ENCODE results near the gene AGBL1.

The AGBL1 gene

DNA sequence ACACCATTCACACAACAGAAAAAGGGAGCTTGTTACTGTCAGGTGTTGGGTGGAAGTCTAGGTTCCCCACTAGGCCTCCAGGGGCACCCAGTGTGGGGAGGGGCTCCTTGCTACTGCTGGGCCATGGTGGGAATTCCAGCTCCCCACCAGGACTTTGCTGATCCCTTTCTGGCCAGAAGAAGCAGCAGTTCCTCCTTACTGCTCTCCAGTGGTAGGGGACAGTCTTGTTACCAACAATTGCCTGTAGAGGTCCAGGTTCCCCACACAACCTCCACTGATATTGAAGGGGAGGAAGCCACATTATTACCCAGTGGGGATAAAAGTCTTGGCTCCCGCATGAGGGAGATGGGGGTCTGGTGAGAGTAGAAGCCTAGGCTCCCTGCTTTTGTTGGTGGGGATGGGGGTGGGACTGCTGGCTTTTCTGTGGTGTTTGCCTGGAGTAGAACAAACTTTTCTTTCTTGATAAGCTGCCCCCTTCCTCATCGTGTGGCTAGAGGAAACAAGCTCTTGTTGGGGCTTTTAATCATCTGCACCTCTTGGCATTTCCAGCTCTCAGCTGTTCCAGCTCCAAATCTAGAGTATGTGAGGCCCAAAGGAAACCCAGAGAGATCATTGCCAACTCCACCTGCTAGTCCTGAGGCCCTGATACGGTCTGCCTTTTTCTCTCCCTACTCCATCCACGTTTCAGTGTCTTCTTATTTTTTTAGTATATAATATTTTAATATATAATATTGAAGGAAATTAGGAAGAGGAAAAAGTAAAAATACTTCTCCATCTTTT lies 824.2 kb downstream of the AGBL1 start:
- DNase-seq = no peak
- H3K4me3 Mint-ChIP-seq = no peak overlapping the region
- H3K36me3 Mint-ChIP-seq = no peaks in the 10 kb centered on the region
- no peaks in the 10 kb centered on the region for H3K4me1 Mint-ChIP-seq
- H3K9me3 Mint-ChIP-seq = no peaks in the 10 kb centered on the region
- H3K27ac Mint-ChIP-seq = no peak overlapping the region
- CTCF ChIA-PET = no interaction called here
- peaks cover 8% of the 10 kb centered on the region for H3K27me3 Mint-ChIP-seq

DNA sequence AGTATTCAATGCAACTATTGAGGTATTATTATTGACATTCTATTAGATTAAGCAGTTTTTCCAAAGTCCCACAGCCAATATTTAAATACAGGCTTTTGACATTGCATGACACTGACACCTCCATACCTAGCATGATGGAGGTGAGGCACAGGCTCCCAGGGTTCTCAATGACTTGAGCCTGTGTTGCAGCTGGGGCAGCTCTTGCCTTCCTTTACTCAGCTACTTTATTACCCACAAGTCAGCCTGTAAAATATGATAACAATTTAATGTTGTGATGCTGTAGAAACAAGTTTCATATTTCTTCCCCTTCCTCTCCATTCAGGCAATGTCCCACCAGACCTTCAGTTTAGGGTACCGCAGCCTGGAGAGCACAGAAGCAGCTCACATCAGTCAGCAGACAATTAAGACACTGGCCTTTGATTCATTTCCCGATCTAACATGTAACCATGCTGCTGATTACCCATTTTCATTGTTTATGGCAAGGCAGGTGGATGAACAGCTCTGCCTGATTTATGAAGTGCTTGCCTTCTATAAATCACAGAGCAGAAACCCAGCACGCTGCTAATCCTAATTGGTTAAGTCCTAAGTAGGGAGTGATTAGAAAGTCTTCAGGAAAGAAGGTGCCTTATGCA lies 826.1 kb downstream of the AGBL1 start:
- Mint-ChIP-seq H3K4me3 (no peak overlapping the region), H3K9me3 (no peaks in the 10 kb centered on the region), H3K4me1 (no peaks in the 10 kb centered on the region), H3K27me3 (peaks cover 8% of the 10 kb centered on the region), H3K27ac (no peak overlapping the region), H3K36me3 (no peaks in the 10 kb centered on the region)
- no peak for DNase-seq
- CTCF ChIA-PET = no interaction called here

DNA sequence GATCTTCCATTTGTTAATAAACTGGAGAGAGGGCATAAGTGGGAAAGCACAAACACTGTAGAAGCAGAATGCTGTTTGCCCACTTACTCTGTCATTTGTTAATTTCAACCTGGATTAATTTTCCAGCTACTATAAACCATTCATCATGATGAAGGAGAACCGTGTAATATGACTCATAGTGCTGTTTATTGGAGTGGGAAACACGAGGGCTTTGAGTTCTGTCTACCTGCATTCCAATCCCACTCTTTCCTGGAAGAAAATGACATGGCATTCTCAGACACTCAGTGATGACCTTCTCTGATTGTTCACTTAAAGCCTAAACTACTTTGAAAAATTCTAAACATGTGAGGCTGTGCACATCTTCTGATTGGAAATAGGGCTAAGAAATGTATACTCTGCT lies 826.7 kb downstream of the AGBL1 start:
- H3K27me3 Mint-ChIP-seq = peaks cover 8% of the 10 kb centered on the region
- H3K36me3 Mint-ChIP-seq = no peaks in the 10 kb centered on the region
- no peaks in the 10 kb centered on the region for H3K9me3 Mint-ChIP-seq
- no peak overlapping the region for H3K4me3 Mint-ChIP-seq
- H3K27ac Mint-ChIP-seq = no peak overlapping the region
- no peaks in the 10 kb centered on the region for H3K4me1 Mint-ChIP-seq
- CTCF ChIA-PET = no interaction called here
- no peak for DNase-seq

DNA sequence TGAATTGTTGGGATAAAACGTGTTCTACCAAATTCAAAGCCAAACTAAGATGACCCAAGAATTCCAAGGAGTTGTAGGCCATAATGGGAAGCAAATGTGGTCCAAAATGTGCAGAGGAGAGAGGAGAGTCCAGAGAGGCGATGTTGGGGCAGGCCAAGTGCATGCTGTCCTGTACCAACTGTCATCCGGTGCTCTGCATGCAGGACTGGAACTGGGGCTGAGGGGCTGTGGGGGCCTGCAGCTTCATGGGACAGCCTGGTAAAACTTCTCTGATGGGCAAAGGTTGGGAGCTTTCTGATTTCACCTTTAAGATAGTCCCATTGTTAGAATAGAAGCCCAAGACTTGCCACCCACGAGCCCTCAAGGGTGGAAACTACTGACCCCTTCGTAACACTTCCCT lies 831.4 kb downstream of the AGBL1 start:
- no peak overlapping the region for H3K4me3 Mint-ChIP-seq
- no peaks in the 10 kb centered on the region for H3K4me1 Mint-ChIP-seq
- no peaks in the 10 kb centered on the region for H3K27me3 Mint-ChIP-seq
- DNase-seq = no peak
- CTCF ChIA-PET = no interaction called here
- no peaks in the 10 kb centered on the region for H3K36me3 Mint-ChIP-seq
- no peaks in the 10 kb centered on the region for H3K9me3 Mint-ChIP-seq
- H3K27ac Mint-ChIP-seq = no peak overlapping the region

DNA sequence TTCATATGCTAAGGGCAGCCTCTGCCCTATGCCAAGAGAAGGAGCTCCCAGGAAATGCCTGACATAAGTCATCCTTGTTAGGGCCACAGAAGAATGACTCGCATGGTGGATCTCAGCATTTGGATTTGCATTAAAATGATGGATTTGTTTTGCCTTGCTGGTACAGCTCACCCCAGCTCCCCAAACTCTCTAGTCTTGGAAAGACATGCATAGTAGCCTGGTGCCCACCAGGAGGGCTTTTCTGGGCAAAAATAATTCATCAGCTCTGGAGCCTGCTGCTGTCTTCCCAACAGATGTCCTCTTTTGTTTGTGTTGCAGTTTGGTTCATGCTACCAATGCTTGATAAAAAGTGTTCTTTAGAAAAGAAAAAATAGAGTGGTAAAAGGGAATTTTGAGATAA lies 833.0 kb downstream of the AGBL1 start:
- H3K27me3 Mint-ChIP-seq = no peaks in the 10 kb centered on the region
- H3K4me3 Mint-ChIP-seq = no peak overlapping the region
- H3K36me3 Mint-ChIP-seq = no peaks in the 10 kb centered on the region
- CTCF ChIA-PET = interaction anchor here (1.5 kb wide), 1 partner anchor 692 kb away, joined by 3 read pairs; no protein-coding TSS in a partner anchor
- no peak for DNase-seq
- no peak overlapping the region for H3K27ac Mint-ChIP-seq
- H3K9me3 Mint-ChIP-seq = no peaks in the 10 kb centered on the region
- H3K4me1 Mint-ChIP-seq = no peaks in the 10 kb centered on the region

DNA sequence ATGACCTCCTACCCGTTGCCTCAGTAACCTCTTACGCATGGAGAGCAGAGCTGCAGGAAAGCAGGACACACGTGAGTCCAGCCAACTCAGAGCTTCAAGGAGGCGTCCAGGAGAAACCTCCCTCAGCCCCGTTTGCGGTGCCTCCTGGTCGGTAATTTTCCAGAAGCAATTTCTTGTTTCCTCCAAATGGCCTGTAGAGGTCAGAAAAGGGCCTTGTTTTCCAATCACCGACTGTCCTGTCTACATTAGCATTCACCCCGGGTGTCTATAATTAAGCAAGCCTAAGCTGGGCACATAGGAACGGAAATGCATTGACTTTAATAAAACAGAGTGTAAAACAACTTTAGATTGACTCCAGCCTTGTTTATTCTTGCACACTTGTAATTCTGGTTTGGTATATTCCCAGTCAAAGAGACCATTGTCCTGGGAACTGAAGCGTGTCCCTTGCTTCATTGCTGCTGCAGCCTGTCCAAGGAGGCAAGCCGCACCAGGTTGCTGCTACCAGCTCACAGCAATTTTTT lies 836.2 kb downstream of the AGBL1 start:
- no peak for DNase-seq
- no peaks in the 10 kb centered on the region for H3K9me3 Mint-ChIP-seq
- H3K4me3 Mint-ChIP-seq = no peak overlapping the region
- CTCF ChIA-PET = no interaction called here
- no peaks in the 10 kb centered on the region for H3K4me1 Mint-ChIP-seq
- no peaks in the 10 kb centered on the region for H3K27me3 Mint-ChIP-seq
- H3K27ac Mint-ChIP-seq = no peak overlapping the region
- no peaks in the 10 kb centered on the region for H3K36me3 Mint-ChIP-seq

DNA sequence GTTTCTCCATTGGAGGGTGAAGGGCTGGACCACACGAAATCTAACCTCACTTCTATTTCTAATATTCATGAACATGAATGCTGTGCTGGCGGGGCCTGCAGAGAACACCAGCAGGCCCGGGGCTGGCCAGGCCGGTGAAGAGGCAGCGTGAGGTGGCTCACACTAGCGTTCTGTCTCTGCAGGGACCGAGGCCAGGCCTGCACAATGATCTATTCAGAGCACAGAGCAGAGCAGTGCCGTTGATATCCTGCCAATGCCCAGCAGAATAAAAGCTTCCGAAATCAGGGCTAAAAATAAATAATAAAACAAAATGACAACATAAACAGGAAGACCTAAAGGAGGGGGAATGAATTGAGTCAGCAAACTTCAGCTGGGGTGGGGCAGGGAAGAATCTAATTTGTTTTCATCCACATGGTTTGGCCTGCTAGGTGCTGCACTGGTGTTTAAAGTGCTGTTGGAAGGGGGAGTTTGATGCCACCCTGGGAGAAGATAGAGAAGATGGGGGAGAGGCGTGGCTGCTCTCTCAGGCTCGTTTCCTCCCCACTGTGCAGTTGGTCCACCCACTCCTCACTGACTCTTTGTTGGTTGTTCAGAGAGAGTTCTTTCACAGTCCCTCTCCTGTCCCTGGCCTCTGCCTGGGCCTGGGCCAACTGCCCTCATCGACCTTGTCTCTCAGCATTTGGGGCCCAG lies 837.1 kb downstream of the AGBL1 start:
- H3K27me3 Mint-ChIP-seq = no peaks in the 10 kb centered on the region
- H3K4me1 Mint-ChIP-seq = no peaks in the 10 kb centered on the region
- H3K36me3 Mint-ChIP-seq = no peaks in the 10 kb centered on the region
- CTCF ChIA-PET = no interaction called here
- H3K9me3 Mint-ChIP-seq = no peaks in the 10 kb centered on the region
- no peak overlapping the region for H3K27ac Mint-ChIP-seq
- H3K4me3 Mint-ChIP-seq = no peak overlapping the region
- no peak for DNase-seq

DNA sequence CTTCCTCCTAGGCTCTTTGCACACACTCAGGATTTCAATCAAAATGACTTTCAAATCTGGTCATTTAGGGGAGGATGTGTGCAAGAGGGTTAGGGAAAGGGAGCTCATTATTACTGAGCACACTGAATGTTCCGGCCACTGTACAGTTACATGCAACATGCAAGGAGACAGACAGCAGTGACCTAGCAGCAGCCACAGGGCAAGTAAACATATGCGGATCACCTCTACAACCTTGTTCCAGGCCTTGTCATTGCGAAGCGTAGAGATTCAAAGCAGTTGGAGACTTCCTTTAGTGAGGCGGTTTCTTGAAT lies 837.6 kb downstream of the AGBL1 start:
- Mint-ChIP-seq H3K36me3 (no peaks in the 10 kb centered on the region), H3K4me3 (no peak overlapping the region), H3K27me3 (no peaks in the 10 kb centered on the region), H3K27ac (no peak overlapping the region), H3K9me3 (no peaks in the 10 kb centered on the region), H3K4me1 (no peaks in the 10 kb centered on the region)
- no peak for DNase-seq
- CTCF ChIA-PET = no interaction called here

DNA sequence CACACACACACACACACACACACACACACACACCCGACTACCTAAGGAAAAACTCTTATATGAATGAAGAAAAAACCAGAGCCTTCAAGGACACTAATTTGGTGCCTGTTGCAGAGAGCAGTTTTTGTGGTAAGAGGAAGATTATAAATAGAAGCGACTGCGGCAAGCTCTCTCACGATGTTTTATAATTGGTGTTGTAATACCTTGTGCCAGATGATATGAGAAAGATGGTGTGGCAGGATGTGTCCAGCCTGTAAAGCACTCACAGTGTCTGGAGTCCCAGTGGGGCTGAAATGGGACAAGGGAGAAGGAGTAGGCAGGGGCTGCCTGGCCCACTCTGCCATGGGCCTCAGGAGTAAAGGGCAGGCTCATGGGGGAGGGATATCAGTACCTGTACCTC lies 839.9 kb downstream of the AGBL1 start:
- DNase-seq = no peak
- Mint-ChIP-seq H3K4me3 (no peak overlapping the region), H3K36me3 (no peaks in the 10 kb centered on the region), H3K9me3 (no peaks in the 10 kb centered on the region), H3K27me3 (no peaks in the 10 kb centered on the region), H3K4me1 (no peaks in the 10 kb centered on the region), H3K27ac (no peak overlapping the region)
- CTCF ChIA-PET = interaction anchor here (0.8 kb wide), 1 partner anchor 8 kb away, joined by 3 read pairs; no protein-coding TSS in a partner anchor

DNA sequence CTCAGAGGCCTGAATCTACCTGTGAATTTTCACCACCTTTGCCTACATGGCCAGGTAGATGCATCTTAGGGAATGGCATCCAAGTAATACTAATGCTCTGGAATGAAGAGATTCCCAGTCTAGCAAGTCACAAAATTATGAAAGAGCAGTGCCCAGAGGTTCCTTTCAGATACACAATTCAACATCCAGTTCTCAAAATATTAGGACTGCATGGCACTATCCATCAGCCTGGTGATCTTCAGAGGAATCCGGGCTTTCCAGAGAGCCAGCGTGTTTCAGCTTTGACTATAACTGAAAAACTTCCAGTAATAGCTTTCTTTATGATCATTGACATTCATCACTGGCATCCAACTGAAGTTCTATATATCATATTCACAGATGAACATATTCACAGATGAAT lies 849.8 kb downstream of the AGBL1 start:
- Mint-ChIP-seq H3K9me3 (no peaks in the 10 kb centered on the region), H3K4me1 (no peaks in the 10 kb centered on the region), H3K36me3 (no peaks in the 10 kb centered on the region), H3K4me3 (no peak overlapping the region), H3K27me3 (no peaks in the 10 kb centered on the region), H3K27ac (no peak overlapping the region)
- no peak for DNase-seq
- CTCF ChIA-PET = no interaction called here

DNA sequence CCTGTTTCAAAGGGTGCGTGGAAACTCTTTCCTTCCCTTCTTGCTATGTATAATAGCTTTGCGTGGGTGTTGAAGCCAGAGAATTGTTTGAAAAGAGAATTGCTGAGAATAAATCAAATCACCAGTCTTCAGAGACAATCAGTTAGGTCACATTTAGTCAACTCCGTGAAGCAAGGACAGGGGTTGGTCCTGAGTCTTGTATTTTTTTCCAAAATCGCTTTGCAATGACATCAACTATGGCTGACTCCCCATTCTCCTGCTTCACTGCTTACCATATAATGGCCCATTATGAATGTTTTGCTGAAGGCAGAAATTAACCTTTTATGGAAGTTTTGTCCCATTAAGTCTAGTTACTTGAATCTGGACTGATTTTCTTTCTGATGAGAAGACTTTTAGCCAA lies 852.8 kb downstream of the AGBL1 start:
- CTCF ChIA-PET = no interaction called here
- Mint-ChIP-seq H3K4me3 (no peak overlapping the region), H3K9me3 (no peaks in the 10 kb centered on the region), H3K27ac (no peak overlapping the region), H3K36me3 (no peaks in the 10 kb centered on the region), H3K4me1 (no peaks in the 10 kb centered on the region), H3K27me3 (no peaks in the 10 kb centered on the region)
- no peak for DNase-seq

DNA sequence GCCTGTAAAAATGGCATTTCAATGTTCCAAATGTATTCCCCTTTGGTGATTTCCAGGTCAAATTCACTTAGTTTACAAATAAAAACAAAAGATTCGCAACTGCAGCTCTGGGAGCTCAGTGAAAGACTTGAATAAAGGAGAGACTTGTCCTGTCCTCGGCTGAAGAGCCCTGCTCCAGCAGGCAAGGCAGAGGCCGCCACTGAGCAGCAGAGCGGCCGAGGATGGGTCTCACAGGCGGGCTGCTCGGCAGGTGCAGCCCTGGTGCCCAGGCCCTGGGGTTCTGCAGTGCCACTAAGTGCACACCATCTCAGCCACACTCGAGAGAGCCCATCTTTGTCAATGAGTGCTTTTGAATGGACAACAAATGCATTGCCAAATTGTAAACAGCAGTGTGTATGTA lies 856.2 kb downstream of the AGBL1 start:
- CTCF ChIA-PET = interaction anchor here (0.6 kb wide), 1 partner anchor 619 kb away, joined by 3 read pairs; no protein-coding TSS in a partner anchor
- Mint-ChIP-seq H3K36me3 (no peaks in the 10 kb centered on the region), H3K27ac (no peak overlapping the region), H3K27me3 (no peaks in the 10 kb centered on the region), H3K4me1 (no peaks in the 10 kb centered on the region), H3K4me3 (no peak overlapping the region), H3K9me3 (no peaks in the 10 kb centered on the region)
- DNase-seq = no peak

DNA sequence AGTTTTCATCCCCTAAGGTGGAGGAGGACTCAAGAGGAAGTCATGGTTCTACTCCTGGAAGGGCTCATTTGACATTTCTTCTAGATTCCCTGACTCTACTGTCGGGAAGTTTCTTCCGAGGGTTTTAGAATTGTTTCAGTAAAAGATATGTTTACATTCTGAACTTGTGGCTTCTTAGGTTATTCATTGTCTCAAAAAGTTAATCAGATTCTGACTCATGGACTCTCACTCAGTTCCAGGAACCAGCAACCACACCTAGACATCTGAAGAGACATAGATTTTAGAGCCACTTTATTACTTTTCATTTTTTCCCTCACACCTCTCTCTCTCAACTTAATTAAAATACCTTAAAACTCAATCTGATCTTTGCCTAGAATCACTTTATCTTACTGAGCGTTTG lies 862.6 kb downstream of the AGBL1 start:
- no peaks in the 10 kb centered on the region for H3K4me1 Mint-ChIP-seq
- DNase-seq = no peak
- no peaks in the 10 kb centered on the region for H3K36me3 Mint-ChIP-seq
- H3K27me3 Mint-ChIP-seq = no peaks in the 10 kb centered on the region
- CTCF ChIA-PET = no interaction called here
- no peak overlapping the region for H3K27ac Mint-ChIP-seq
- H3K4me3 Mint-ChIP-seq = no peak overlapping the region
- H3K9me3 Mint-ChIP-seq = no peaks in the 10 kb centered on the region

DNA sequence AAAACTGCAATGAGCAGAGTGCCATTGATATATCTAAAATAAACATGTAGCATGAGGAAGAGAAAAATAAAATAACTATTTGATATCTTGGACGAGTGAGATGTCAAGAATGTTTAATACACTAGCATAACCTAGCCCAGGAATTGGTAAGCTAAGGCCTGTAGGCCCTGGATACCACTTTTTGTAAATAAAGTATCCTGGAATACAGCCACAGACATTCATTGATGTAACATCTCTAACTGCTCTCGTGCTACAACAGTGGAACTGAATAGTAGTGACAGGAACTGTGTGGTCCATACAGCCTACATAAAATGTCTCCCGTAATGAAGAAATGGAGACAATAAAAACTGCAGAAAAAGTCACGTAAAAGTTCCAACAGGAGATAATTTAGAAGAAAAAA lies 869.0 kb downstream of the AGBL1 start:
- H3K27ac Mint-ChIP-seq = no peak overlapping the region
- CTCF ChIA-PET = no interaction called here
- H3K9me3 Mint-ChIP-seq = no peaks in the 10 kb centered on the region
- H3K27me3 Mint-ChIP-seq = no peaks in the 10 kb centered on the region
- H3K4me1 Mint-ChIP-seq = no peaks in the 10 kb centered on the region
- DNase-seq = no peak
- H3K36me3 Mint-ChIP-seq = no peaks in the 10 kb centered on the region
- no peak overlapping the region for H3K4me3 Mint-ChIP-seq

DNA sequence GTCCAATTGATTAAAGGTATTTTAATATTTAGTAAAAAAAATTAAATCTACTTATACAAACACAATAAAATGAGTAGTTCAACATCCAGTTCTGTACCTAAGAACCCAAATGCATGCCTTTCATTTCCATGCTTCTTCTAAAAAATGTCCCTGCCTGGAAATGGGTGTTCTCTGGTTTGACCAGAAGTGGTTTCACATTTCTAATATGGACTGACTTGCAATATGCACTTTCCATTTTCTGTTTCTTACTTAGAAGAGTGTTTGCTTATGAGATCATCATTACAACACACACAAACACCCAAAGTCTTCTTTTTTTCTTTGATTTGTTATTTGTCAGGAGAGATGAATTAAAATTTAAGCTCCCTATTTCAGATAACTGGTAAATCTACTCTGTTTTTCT lies 879.6 kb downstream of the AGBL1 start:
- CTCF ChIA-PET = no interaction called here
- H3K27ac Mint-ChIP-seq = no peak overlapping the region
- no peaks in the 10 kb centered on the region for H3K4me1 Mint-ChIP-seq
- H3K9me3 Mint-ChIP-seq = no peaks in the 10 kb centered on the region
- H3K27me3 Mint-ChIP-seq = no peaks in the 10 kb centered on the region
- H3K4me3 Mint-ChIP-seq = no peak overlapping the region
- no peak for DNase-seq
- H3K36me3 Mint-ChIP-seq = no peaks in the 10 kb centered on the region
